Myocyte (in vitro differentiated cells): ENCODE measurements around the gene RNF157. TPM values are rescaled to one million over a fixed set of nuclear protein-coding genes. Genes with fewer than 3 reads are reported as not detected.
A peak's percentile ranks its signal among the peaks of the same experiment; 100 is the strongest.
"Not testable (repeated sequence)": the region's sequence is repeated elsewhere in the genome, so short reads cannot be mapped to it uniquely, and the experiment has no call there.

Experiments used
- DNase-seq: peaks from one replicate; pipeline ENCODE4 v3.0.0-alpha.2; 2012; ENCODE audit warnings: low read depth
- total RNA-seq: library from RNA; depleted of rRNA; stranded (reverse); fragments of >200 nt; gene quantifications from 2 replicates; pipeline ENCODE4 v1.2.3, GENCODE V29; 2014

RNF157 gene
- total RNA-seq, 1 donor from 2014 or later = 6.0 TPM

DNA sequence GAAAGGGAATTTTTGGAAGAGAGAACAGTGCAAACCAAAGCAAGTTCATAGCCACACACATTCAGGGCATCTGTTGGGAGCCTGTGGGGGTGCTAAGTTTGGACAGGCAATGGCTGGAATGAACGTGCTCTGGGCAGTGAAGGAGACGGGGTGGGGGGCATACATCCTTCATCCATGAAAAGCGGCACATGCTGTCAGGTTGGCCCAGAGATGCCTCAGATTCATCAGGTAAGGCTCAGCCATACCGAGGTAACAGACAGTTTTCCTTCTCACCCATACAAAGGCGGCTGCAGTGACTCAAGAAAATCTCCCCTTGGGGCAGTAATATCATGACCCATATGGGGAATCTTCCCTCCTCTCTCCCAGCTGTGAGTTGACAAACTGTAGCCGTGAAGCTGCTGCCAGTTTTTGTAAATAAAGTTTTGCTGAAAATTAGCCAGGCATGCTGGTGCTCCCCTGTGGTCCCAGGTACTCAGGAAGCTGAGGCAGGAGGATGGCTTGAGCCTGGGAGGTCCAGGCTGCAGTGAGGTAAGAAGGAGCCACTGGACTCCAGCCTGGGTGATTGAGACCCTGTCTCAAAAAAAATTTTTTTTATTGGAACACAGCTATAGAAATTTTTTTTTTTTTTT is 15.6 kb upstream of the RNF157 start:
- no peak for DNase-seq

DNA sequence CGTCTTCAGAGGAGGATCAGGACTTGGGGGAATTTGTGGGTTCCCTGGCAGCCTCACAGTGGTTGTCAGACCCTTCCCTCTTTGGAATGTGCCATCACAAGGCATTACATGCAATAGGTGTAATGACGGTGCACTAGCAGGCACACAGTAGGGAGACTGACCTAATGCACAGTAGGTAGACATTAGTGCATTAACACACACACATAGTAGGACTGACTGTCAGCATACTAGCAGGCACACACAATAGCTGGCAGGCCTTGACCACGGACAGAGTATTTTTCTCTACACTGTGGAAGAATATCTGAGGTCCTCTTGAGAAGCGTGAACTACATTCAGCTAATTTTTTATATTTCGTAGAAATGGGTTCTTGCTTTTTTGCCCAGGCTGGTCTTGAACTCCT is 14.0 kb upstream of the RNF157 start:
- DNase-seq = no peak

DNA sequence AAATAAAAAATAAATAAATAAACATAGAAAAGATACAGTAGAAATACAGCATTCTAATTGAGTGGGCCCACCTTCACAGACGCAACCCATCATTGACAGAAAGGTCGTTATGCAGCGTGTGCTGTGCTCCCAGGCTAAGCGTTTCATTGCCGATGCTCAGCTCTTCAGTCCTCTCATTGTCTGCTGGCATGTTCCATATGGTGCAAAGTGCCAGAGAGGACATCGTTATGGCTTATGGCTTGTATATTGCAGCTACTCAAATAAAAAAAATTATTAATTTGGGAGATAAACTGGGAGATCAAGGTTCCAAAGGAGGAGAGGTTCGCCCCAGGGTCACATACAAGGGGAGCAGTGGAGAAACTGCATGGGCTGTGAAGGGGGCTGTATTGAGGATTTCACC is 13.5 kb upstream of the RNF157 start:
- no peak for DNase-seq

- DNase-seq = peak; percentile 66
These were observed 12.9 kb upstream of the RNF157 start for GRCh38 chr17:76252967-76253766.

GRCh38 chr17:76252040-76252954 is 12.0 kb upstream of the RNF157 start:
- peak; percentile 87 for DNase-seq

DNA sequence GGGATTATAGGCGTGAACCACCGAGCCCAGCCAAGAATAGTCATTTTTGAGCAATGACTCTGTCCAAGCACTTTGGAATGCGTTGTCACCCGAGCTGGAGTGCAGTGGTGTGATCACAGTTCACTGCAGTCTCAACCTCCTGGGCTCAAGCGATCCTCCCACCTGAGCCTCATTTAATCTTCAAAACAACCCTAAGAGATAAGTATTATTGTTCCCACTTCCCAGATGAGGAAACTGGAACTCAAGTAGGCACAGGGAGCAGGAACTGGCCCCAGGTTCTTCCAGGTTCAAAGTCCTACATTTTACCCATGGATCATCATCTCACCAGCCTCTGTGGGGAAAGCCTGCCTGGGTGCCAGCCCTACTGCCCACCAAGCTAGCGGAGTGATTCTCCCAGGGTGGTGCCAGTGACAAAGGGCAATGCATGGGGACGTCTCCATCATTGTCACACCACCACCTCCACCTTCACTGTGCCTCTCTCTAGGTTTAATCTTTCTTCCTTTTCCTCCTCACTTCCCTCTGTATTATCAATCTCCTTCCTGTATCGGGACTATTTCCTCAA is 11.3 kb upstream of the RNF157 start:
- DNase-seq = no peak

DNA sequence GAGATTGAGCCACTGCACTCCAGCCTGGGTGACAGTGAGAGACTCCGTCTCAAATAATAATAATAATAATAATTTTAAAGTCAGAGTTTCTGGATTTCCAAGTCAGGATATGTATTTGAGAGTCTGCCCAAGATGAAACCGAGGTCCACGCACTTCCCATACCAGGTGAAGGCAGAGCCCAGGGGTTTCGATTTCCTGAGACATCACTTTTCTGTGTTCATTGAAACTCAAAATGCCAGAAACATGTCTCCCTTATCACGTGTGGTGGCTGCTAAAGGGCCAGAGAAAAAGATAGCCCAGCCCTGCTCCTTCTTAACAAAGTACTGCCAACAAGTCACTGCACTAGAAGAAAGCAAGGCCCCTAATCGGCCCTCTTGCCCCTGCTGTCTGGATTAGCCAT is 9.8 kb upstream of the RNF157 start:
- no peak for DNase-seq

DNA sequence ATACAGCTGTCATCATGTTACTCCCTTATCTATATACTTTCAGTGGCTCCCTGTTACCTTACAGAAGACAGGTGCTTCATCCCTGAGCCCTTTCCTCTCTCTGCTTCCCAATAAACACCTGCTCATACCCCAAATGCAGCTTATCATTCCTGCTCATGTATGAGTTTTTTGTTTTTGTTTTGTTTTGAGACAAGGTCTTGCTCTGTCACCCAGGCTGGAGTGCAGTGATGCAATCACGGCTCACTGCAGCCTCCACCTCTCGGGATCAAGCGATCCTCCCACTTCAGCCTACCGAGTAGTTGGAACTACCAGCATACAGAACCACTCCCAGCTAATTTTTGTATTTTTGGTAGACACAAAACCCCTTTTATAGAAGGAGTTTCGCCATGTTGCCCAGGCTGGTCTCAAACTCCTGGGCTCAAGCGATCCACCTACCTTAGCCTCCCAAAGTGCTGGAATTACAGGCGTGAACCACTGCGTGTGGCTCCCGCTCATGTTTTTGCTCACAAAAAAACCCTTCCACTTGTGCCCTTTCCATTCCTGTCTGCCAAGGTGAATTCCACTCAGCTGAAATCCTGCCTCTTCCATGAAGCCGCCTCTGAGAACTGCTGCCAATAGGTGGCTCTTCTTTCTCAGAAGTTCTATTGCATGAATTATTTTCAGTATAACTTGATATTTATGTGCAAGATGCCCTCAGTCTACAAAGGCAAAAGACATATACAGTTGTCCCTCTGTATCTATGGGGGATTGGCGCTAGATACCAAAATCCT is 7.9 kb upstream of the RNF157 start:
- no peak for DNase-seq

GRCh38 chr17:76247304-76247703 is 7.0 kb upstream of the RNF157 start:
- no peak for DNase-seq

- DNase-seq = peak; percentile 92
These were observed 6.1 kb upstream of the RNF157 start for GRCh38 chr17:76246080-76247066.

DNA sequence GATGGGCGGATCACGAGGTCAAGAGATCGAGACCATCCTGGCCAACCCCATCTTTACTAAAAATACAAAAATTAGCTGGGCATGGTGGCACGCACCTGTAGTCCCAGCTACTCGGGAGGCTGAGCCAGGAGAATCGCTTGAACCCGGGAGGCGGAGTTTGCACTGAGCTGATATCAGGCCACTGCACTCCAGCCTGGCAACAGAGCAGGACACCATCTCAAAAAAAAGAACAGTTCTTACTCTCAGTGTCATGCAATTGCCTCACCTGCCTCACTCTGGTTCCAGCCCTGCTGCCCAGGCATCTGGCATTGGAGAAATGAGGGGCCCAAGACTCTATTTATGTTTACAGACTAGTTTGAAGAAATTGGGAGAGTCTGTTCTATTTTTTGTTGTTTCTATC is 4.4 kb upstream of the RNF157 start:
- DNase-seq = not testable (repeated sequence)

DNA sequence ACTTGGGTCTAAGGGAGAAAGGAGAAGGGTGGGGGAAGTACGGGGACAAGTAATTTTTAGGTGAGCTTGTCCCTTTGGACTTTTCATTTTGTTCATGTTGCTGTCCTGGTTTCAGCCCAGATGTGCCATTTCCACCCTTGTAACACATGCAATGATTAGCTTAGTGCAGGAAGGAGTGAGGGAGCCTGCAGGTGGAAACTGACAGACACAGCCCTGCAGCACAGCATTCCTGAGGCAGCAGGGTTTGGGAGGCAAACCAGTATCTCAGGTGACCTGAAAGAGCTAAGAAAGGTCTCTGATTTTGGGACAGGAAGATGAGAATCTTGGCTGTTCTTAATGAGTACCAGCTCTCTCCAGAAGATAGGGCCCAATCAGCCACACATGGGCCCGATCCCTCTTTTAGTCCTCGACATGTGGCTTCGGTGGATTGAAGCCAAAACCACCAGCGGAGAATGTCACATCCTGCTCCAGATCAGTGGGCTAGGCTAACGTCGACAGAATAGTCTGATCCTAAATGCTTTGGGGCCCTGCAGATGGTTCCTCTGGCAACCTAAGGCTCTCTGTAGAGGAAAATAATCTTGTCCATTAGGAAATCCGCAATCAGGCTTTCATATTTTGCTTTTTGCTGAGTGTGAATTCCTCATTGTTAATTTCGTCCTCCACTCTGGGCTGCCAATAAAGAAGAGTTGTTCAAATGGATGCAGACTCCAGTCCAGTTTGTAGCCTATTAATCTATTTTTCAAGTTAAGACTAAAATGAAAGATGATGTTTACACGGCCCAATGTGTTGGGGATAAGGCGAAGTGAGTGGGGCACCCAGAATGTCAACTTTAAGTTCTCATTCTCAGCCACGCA is 3.8 kb upstream of the RNF157 start:
- DNase-seq = peak; percentile 66

- DNase-seq = no peak
These were observed 1.5 kb upstream of the RNF157 start for GRCh38 chr17:76241691-76242255.

DNA sequence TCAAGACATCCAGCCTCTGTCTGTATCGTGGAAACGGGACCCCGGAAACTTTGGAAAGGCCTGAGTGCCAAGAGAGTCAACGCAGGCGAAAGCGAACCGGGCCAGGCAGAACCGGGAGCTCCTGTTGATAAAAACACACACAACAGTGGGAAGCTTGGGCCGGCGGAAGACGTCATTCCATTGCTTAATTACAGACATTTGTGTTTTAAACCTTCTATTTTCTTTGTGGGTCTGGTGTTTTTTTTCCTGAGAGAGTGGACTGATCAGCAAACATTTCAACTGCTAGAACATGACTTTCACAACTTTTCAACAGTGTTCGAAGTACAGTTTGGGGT is 878 bp upstream of the RNF157 start:
- DNase-seq = no peak

GRCh38 chr17:76239538-76240274 is 587 bp downstream of the RNF157 start:
- DNase-seq = no peak

DNA sequence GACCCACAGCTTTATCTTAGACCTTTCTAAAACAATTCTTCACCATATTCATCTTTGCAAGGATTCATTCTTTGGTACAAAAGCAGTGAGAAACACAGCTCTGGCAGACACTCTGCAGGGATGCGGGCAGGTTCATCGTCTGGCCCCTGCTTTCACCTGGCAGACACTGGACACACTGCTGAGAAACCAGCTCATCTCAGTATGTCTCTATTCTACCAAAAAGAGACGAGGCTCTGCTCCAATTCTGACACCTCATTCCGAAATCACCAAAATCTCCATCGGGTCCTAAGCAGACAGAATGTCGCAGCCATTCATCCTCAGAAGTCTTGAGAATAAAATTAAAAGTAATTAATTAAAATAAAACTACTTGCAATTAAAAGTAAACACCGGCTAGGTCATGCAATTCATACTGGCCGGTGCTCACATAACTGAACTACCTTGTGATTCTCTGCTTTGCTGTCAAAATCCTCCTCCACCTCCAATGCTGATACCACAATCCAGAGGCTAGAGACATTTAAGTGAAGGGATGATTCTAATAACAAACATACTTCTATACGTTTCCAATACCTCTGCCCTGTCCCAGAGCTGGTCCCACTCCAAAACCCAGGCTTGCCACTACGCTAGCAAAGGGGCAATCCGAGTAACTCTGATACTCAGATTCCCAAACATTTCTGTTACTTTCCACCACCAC is 1.3 kb downstream of the RNF157 start:
- DNase-seq = no peak

- no peak for DNase-seq
These were observed 2.4 kb downstream of the RNF157 start for GRCh38 chr17:76237859-76238313.
